GM19328 (cell line): ENCODE measurements around the gene TSHZ1.

Experiments used
- ATAC-seq: cut with Tn5 transposase; IDR thresholded peaks from one replicate; pipeline ENCODE4 v1.9.1; 2021; ENCODE audit warnings: mild to moderate bottlenecking, moderate library complexity; ENCODE audit not compliant: unreplicated experiment

The TSHZ1 gene

GRCh38 chr18:75264926-75265597 is 54.5 kb downstream of the TSHZ1 start:
- no peak for ATAC-seq

GRCh38 chr18:75265872-75266271 is 55.3 kb downstream of the TSHZ1 start:
- ATAC-seq: no peak

- no peak for ATAC-seq
Observed at GRCh38 chr18:75267643-75268363, 57.2 kb downstream of the TSHZ1 start.

GRCh38 chr18:75268364-75268646 is 57.7 kb downstream of the TSHZ1 start:
- ATAC-seq: no peak

GRCh38 chr18:75269124-75269680 is 58.6 kb downstream of the TSHZ1 start:
- no peak for ATAC-seq

GRCh38 chr18:75269696-75270095 is 59.1 kb downstream of the TSHZ1 start:
- no peak for ATAC-seq

GRCh38 chr18:75271952-75272351 is 61.4 kb downstream of the TSHZ1 start:
- ATAC-seq: no peak

GRCh38 chr18:75273817-75274216 is 63.2 kb downstream of the TSHZ1 start:
- ATAC-seq: no peak

GRCh38 chr18:75275226-75275625 is 64.6 kb downstream of the TSHZ1 start:
- no peak for ATAC-seq

GRCh38 chr18:75276818-75277609 is 66.4 kb downstream of the TSHZ1 start:
- ATAC-seq: no peak

- ATAC-seq: no peak
Observed at GRCh38 chr18:75277610-75277928, 67.0 kb downstream of the TSHZ1 start.

- no peak for ATAC-seq
Observed at GRCh38 chr18:75279381-75279780, 68.8 kb downstream of the TSHZ1 start.

GRCh38 chr18:75280427-75281280 is 70.1 kb downstream of the TSHZ1 start:
- no peak for ATAC-seq

GRCh38 chr18:75282746-75283145 is 72.1 kb downstream of the TSHZ1 start:
- ATAC-seq: no peak

GRCh38 chr18:75283731-75284130 is 73.1 kb downstream of the TSHZ1 start:
- no peak for ATAC-seq

- ATAC-seq: no peak
Observed at GRCh38 chr18:75284566-75284965, 74.0 kb downstream of the TSHZ1 start.

- no peak for ATAC-seq
Observed at GRCh38 chr18:75285876-75286275, 75.3 kb downstream of the TSHZ1 start.

GRCh38 chr18:75287006-75287405 is 76.4 kb downstream of the TSHZ1 start:
- ATAC-seq: no peak

- no peak for ATAC-seq
Observed at GRCh38 chr18:75287700-75288099, 77.1 kb downstream of the TSHZ1 start.

GRCh38 chr18:75289761-75290160 is 79.2 kb downstream of the TSHZ1 start:
- no peak for ATAC-seq
